Hematopoietic multipotent progenitor cell (in vitro differentiated cells): ENCODE results near the gene SHANK3. TPM values are rescaled to one million over a fixed set of nuclear protein-coding genes. Genes with fewer than 3 reads are reported as not detected.
"Not testable (repeated sequence)": the region's sequence is repeated elsewhere in the genome, so short reads cannot be mapped to it uniquely, and the experiment has no call there.

Experiments used
- DNase-seq, 3 donors: peaks; one replicate each; pipeline ENCODE4 v3.0.0-alpha.2; 2011 to 2015; ENCODE audit warnings: low read depth in 2 of 3, low spot score in 2 of 3
- total RNA-seq: library from RNA; depleted of rRNA; stranded (reverse); fragments of >200 nt; gene quantifications from one replicate; pipeline ENCODE4 v1.2.3, GENCODE V29; 2012

SHANK3 gene
- total RNA-seq = 24.8 TPM

- DNase-seq = peak in 2 of 3 donors; percentile 85
Observed at GRCh38 chr22:50672471-50673230, at the start of gene SHANK3. SHANK3 (plus strand) TSS chr22:50672823.

- DNase-seq = no peak
Observed at GRCh38 chr22:50624347-50625130, 48.1 kb upstream of the SHANK3 start.

GRCh38 chr22:50625131-50625567 lies 47.5 kb upstream of the SHANK3 start:
- DNase-seq = no peak

- DNase-seq = no peak
Observed at GRCh38 chr22:50625568-50626313, 46.9 kb upstream of the SHANK3 start.

GRCh38 chr22:50626314-50626849 lies 46.2 kb upstream of the SHANK3 start:
- no peak for DNase-seq

GRCh38 chr22:50626850-50627641 lies 45.6 kb upstream of the SHANK3 start:
- DNase-seq = no peak

GRCh38 chr22:50627642-50628542 lies 44.7 kb upstream of the SHANK3 start, which contains the start of gene ARSA:
ARSA (minus strand) TSS chr22:50628152; CDS start chr22:50627779, 373 bp downstream.
- DNase-seq = peak; percentile 64 to 83 (median 78)

- DNase-seq = no peak
Observed at GRCh38 chr22:50628543-50629134, 44.0 kb upstream of the SHANK3 start.

GRCh38 chr22:50630376-50630775 lies 42.2 kb upstream of the SHANK3 start:
- no peak for DNase-seq

GRCh38 chr22:50633086-50633485 lies 39.5 kb upstream of the SHANK3 start:
- no peak for DNase-seq

- no peak for DNase-seq
Observed at GRCh38 chr22:50633771-50634170, 38.9 kb upstream of the SHANK3 start.

GRCh38 chr22:50635591-50635990 lies 37.0 kb upstream of the SHANK3 start:
- DNase-seq = no peak

GRCh38 chr22:50640296-50640695 lies 32.3 kb upstream of the SHANK3 start:
- not testable (repeated sequence) for DNase-seq

- DNase-seq = no peak
Observed at GRCh38 chr22:50640857-50641647, 31.6 kb upstream of the SHANK3 start.

GRCh38 chr22:50641696-50642607 lies 30.7 kb upstream of the SHANK3 start:
- peak in 2 of 3 donors; percentile 37 to 59 for DNase-seq

GRCh38 chr22:50643021-50643820 lies 29.4 kb upstream of the SHANK3 start:
- not testable (repeated sequence) for DNase-seq
